Lower leg skin (tissue), 3 donors: ENCODE results near the gene SH2D3C.

ENCODE experiments used
- POLR2A ChIP-seq, 2 donors: fragments of 450-650 bp; IDR thresholded peaks; one replicate each; pipeline ENCODE4 v1.6.1; 2016 to 2017; ENCODE audit warnings: antibody characterized with exemption in 2 of 2, mild to moderate bottlenecking in 1 of 2, moderate library complexity in 1 of 2
- TF ChIP-seq, protein P1 (sequence below), 3 donors: fragments of 450-650 bp; IDR thresholded peaks; one replicate each; pipeline ENCODE4 v1.5.1; 2016; ENCODE audit warnings: antibody characterized with exemption in 3 of 3, mild to moderate bottlenecking in 3 of 3, moderate library complexity in 2 of 3

DNA sequence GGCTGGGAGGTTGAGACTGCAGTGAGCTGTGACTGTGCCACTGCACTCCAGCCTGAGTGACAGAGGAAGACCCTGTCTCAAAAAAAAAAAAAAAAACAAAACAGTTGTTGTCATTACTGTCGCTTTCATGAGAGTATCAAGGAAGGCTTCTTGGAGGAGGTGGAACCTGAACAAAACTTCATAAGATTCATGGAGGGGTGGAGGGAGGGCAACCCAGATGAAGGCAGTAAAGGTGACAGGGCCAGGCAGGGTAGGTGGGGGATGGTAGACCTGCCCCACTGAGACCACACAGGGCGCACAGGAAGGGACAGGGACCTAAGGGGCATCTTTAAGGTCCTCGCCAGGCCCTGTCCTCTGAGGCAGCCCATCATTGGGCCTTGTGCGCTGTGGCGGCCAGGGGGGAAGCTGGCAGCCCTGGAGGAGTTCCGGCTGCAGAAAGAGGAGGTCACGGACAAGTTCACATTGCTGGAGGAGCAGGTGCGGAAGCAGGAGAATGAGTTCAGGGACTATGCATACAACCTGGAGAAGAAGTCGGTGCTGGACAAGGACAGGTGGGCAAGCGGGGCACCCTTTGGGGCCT lies 68.2 kb downstream of the SH2D3C start:
- TF ChIP-seq, protein P1, sequence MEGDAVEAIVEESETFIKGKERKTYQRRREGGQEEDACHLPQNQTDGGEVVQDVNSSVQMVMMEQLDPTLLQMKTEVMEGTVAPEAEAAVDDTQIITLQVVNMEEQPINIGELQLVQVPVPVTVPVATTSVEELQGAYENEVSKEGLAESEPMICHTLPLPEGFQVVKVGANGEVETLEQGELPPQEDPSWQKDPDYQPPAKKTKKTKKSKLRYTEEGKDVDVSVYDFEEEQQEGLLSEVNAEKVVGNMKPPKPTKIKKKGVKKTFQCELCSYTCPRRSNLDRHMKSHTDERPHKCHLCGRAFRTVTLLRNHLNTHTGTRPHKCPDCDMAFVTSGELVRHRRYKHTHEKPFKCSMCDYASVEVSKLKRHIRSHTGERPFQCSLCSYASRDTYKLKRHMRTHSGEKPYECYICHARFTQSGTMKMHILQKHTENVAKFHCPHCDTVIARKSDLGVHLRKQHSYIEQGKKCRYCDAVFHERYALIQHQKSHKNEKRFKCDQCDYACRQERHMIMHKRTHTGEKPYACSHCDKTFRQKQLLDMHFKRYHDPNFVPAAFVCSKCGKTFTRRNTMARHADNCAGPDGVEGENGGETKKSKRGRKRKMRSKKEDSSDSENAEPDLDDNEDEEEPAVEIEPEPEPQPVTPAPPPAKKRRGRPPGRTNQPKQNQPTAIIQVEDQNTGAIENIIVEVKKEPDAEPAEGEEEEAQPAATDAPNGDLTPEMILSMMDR (IDR thresholded peaks at IDR 0.05) = no peak
- TF ChIP-seq POLR2A (IDR thresholded peaks at IDR 0.05) = no peak
